ENCODE data around the gene FAM120A.

- no peak for TF ChIP-seq ZNF317 (CRISPR knock-in tag; IDR thresholded peaks at IDR 0.05; ENCODE audit: borderline replicate concordance, low read depth)
- no peak for TF ChIP-seq NR1H2 (CRISPR knock-in tag; IDR thresholded peaks at IDR 0.05)
- no peak for TF ChIP-seq SMAD3 (CRISPR knock-in tag; IDR thresholded peaks at IDR 0.05; ENCODE audit: borderline replicate concordance)
- TF ChIP-seq CTCF (IDR thresholded peaks at IDR 0.05), result no peak
Observed at GRCh38 chr9:93464395-93464794, 12.9 kb downstream of the FAM120A start.

Measured in WTC11 (cell line).